Activated naive CD4-positive, alpha-beta T cell treated with anti-CD3 and anti-CD28 coated beads, Interleukin-2, amount 10 ng/mL, durations not matched to agents 7 days and 5 days (primary cell): Measurements from ENCODE around the gene NPAS2.

Source experiments
- CTCF ChIA-PET: fragments of 350-600 bp; sonication (Branson Sonifier 250); formaldehyde crosslinking; loops from one replicate; lab custom pipeline; 2021; ENCODE audit warnings: antibody characterized with exemption; lab: Charles Lee
- DNase-seq: peaks from one replicate; pipeline ENCODE4 v3.0.0-alpha.2; 2020
- H3K27ac Mint-ChIP-seq: one replicate; pipeline ENCODE4 v1.8.0; 2021; ENCODE audit warnings: mild to moderate bottlenecking, moderate library complexity, mixed read lengths
- H3K27me3 Mint-ChIP-seq: one replicate; pipeline ENCODE4 v1.8.0; 2021; ENCODE audit warnings: mild to moderate bottlenecking, mixed read lengths
- H3K36me3 Mint-ChIP-seq: one replicate; pipeline ENCODE4 v1.8.0; 2021; ENCODE audit warnings: mixed read lengths
- H3K4me1 Mint-ChIP-seq: one replicate; pipeline ENCODE4 v1.8.0; 2021; ENCODE audit warnings: mixed read lengths
- H3K4me3 Mint-ChIP-seq: one replicate; pipeline ENCODE4 v1.8.0; 2021; ENCODE audit warnings: mild to moderate bottlenecking, moderate library complexity, mixed read lengths
- H3K9me3 Mint-ChIP-seq: one replicate; pipeline ENCODE4 v1.8.0; 2021; ENCODE audit warnings: mixed read lengths

The NPAS2 gene

GRCh38 chr2:100960688-100961087 lies 140.7 kb downstream of the NPAS2 start:
- H3K27ac Mint-ChIP-seq: no peak overlapping the region
- H3K36me3 Mint-ChIP-seq: peaks cover 2% of the 10 kb centered on the region
- H3K9me3 Mint-ChIP-seq: no peaks in the 10 kb centered on the region
- CTCF ChIA-PET: no interaction called here
- DNase-seq: no peak
- peaks cover 8% of the 10 kb centered on the region for H3K27me3 Mint-ChIP-seq
- peaks cover 10% of the 10 kb centered on the region for H3K4me1 Mint-ChIP-seq
- no peak overlapping the region for H3K4me3 Mint-ChIP-seq

GRCh38 chr2:100962366-100963025 lies 142.6 kb downstream of the NPAS2 start:
- peaks cover 10% of the 10 kb centered on the region for H3K4me1 Mint-ChIP-seq
- no peak overlapping the region for H3K27ac Mint-ChIP-seq
- no peaks in the 10 kb centered on the region for H3K36me3 Mint-ChIP-seq
- no peak overlapping the region for H3K4me3 Mint-ChIP-seq
- no peaks in the 10 kb centered on the region for H3K27me3 Mint-ChIP-seq
- no peaks in the 10 kb centered on the region for H3K9me3 Mint-ChIP-seq
- CTCF ChIA-PET: no interaction called here
- DNase-seq: no peak

- no peaks in the 10 kb centered on the region for H3K27me3 Mint-ChIP-seq
- H3K4me3 Mint-ChIP-seq: no peak overlapping the region
- H3K9me3 Mint-ChIP-seq: no peaks in the 10 kb centered on the region
- CTCF ChIA-PET: no interaction called here
- no peak for DNase-seq
- H3K4me1 Mint-ChIP-seq: peaks cover 10% of the 10 kb centered on the region
- no peak overlapping the region for H3K27ac Mint-ChIP-seq
- H3K36me3 Mint-ChIP-seq: no peaks in the 10 kb centered on the region
Observed at GRCh38 chr2:100963026-100963375, 143.1 kb downstream of the NPAS2 start.

GRCh38 chr2:100964222-100964621 lies 144.3 kb downstream of the NPAS2 start:
- Mint-ChIP-seq H3K4me3 (no peak overlapping the region), H3K27ac (no peak overlapping the region), H3K27me3 (no peaks in the 10 kb centered on the region), H3K9me3 (no peaks in the 10 kb centered on the region), H3K4me1 (peaks cover 10% of the 10 kb centered on the region), H3K36me3 (no peaks in the 10 kb centered on the region)
- CTCF ChIA-PET: interaction anchor here (1.3 kb wide), 1 partner anchor 354 kb away, joined by 3 read pairs; no protein-coding TSS in a partner anchor
- DNase-seq: peak; percentile 39

GRCh38 chr2:100964681-100965169 lies 144.8 kb downstream of the NPAS2 start:
- Mint-ChIP-seq H3K4me1 (peaks cover 10% of the 10 kb centered on the region), H3K9me3 (no peaks in the 10 kb centered on the region), H3K4me3 (no peak overlapping the region), H3K27me3 (no peaks in the 10 kb centered on the region), H3K36me3 (no peaks in the 10 kb centered on the region), H3K27ac (no peak overlapping the region)
- DNase-seq: no peak
- CTCF ChIA-PET: interaction anchor here (1.3 kb wide), 1 partner anchor 354 kb away, joined by 3 read pairs; no protein-coding TSS in a partner anchor

- Mint-ChIP-seq H3K4me1 (peaks cover 10% of the 10 kb centered on the region), H3K4me3 (no peak overlapping the region), H3K36me3 (no peaks in the 10 kb centered on the region), H3K27me3 (no peaks in the 10 kb centered on the region), H3K9me3 (no peaks in the 10 kb centered on the region), H3K27ac (no peak overlapping the region)
- CTCF ChIA-PET: no interaction called here
- DNase-seq: no peak
Observed at GRCh38 chr2:100965596-100965995, 145.7 kb downstream of the NPAS2 start.

- Mint-ChIP-seq H3K27me3 (no peaks in the 10 kb centered on the region), H3K27ac (no peak overlapping the region), H3K36me3 (no peaks in the 10 kb centered on the region), H3K9me3 (no peaks in the 10 kb centered on the region), H3K4me1 (peaks cover 10% of the 10 kb centered on the region), H3K4me3 (no peak overlapping the region)
- CTCF ChIA-PET: no interaction called here
- DNase-seq: no peak
Observed at GRCh38 chr2:100967716-100968115, 147.8 kb downstream of the NPAS2 start.

GRCh38 chr2:100968146-100969145 lies 148.5 kb downstream of the NPAS2 start:
- Mint-ChIP-seq H3K36me3 (no peaks in the 10 kb centered on the region), H3K27ac (no peak overlapping the region), H3K4me1 (peaks cover 10% of the 10 kb centered on the region), H3K9me3 (no peaks in the 10 kb centered on the region), H3K27me3 (no peaks in the 10 kb centered on the region), H3K4me3 (no peak overlapping the region)
- CTCF ChIA-PET: no interaction called here
- no peak for DNase-seq

- CTCF ChIA-PET: no interaction called here
- Mint-ChIP-seq H3K27me3 (no peaks in the 10 kb centered on the region), H3K36me3 (no peaks in the 10 kb centered on the region), H3K27ac (no peak overlapping the region), H3K4me1 (peaks cover under 1% of the 10 kb centered on the region), H3K9me3 (no peaks in the 10 kb centered on the region), H3K4me3 (no peak overlapping the region)
- no peak for DNase-seq
Observed at GRCh38 chr2:100969998-100970397, 150.1 kb downstream of the NPAS2 start.

GRCh38 chr2:100971221-100971620 lies 151.3 kb downstream of the NPAS2 start:
- no peak overlapping the region for H3K4me3 Mint-ChIP-seq
- no peaks in the 10 kb centered on the region for H3K9me3 Mint-ChIP-seq
- no peak for DNase-seq
- CTCF ChIA-PET: no interaction called here
- no peaks in the 10 kb centered on the region for H3K4me1 Mint-ChIP-seq
- H3K27ac Mint-ChIP-seq: no peak overlapping the region
- no peaks in the 10 kb centered on the region for H3K27me3 Mint-ChIP-seq
- H3K36me3 Mint-ChIP-seq: no peaks in the 10 kb centered on the region

GRCh38 chr2:100972452-100972851 lies 152.5 kb downstream of the NPAS2 start:
- Mint-ChIP-seq H3K4me1 (no peaks in the 10 kb centered on the region), H3K36me3 (no peaks in the 10 kb centered on the region), H3K4me3 (no peak overlapping the region), H3K9me3 (no peaks in the 10 kb centered on the region), H3K27ac (no peak overlapping the region), H3K27me3 (peaks cover 4% of the 10 kb centered on the region)
- DNase-seq: no peak
- CTCF ChIA-PET: no interaction called here

- no peaks in the 10 kb centered on the region for H3K36me3 Mint-ChIP-seq
- H3K4me3 Mint-ChIP-seq: no peak overlapping the region
- no peak overlapping the region for H3K27ac Mint-ChIP-seq
- CTCF ChIA-PET: no interaction called here
- H3K9me3 Mint-ChIP-seq: no peaks in the 10 kb centered on the region
- no peak for DNase-seq
- no peaks in the 10 kb centered on the region for H3K4me1 Mint-ChIP-seq
- peaks cover 4% of the 10 kb centered on the region for H3K27me3 Mint-ChIP-seq
Observed at GRCh38 chr2:100974712-100975520, 155.0 kb downstream of the NPAS2 start.

- CTCF ChIA-PET: no interaction called here
Observed at GRCh38 chr2:100975521-100975785, 155.5 kb downstream of the NPAS2 start.

GRCh38 chr2:100976061-100976460 lies 156.1 kb downstream of the NPAS2 start:
- Mint-ChIP-seq H3K4me1 (no peaks in the 10 kb centered on the region), H3K36me3 (no peaks in the 10 kb centered on the region), H3K9me3 (no peaks in the 10 kb centered on the region), H3K27ac (no peak overlapping the region), H3K27me3 (peaks cover 4% of the 10 kb centered on the region), H3K4me3 (no peak overlapping the region)
- DNase-seq: no peak
- CTCF ChIA-PET: no interaction called here

More at GRCh38 chr2:100975521-100975785, 155.5 kb downstream of the NPAS2 start:
- Mint-ChIP-seq H3K27me3 (peaks cover 4% of the 10 kb centered on the region), H3K4me1 (no peaks in the 10 kb centered on the region), H3K9me3 (no peaks in the 10 kb centered on the region), H3K27ac (no peak overlapping the region), H3K4me3 (no peak overlapping the region), H3K36me3 (no peaks in the 10 kb centered on the region)
- no peak for DNase-seq
